Measurements from ENCODE around the gene ITIH1. TPM values are rescaled to one million over a fixed set of nuclear protein-coding genes. Genes with fewer than 3 reads are reported as not detected.

The ITIH1 gene
- total RNA-seq, 4 donors from 2014 or later, result 0.39 TPM; not detected in 3

DNA sequence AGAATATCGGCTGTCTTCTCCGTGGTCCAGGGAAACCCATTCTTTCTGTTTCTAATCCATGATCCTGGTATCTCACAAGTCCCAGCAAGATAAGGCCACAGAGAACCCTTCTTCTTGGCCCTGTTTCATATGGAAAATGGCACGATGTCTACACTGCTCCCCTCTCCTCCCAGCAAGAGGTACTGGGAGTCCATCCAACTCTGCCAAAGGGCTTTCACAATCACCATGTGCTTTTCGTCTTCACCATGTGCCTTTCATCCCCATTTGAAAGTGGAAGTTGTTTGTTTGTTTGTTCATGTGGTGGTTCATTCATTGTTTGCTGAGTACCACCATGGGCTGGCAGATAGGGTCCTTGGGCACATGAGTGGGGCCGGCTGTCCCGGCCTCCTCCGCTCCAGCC, 22.7 kb downstream of the ITIH1 start:
- 64 to 72% methylated on average over 7 of the region's 7 CpGs for WGBS, 2 donors
- intact Hi-C loops (cut with DNase I; ENCODE audit: low total_unique reads), result no loop called here
- no peak for DNase-seq (ENCODE audit: low spot score in 2 of 2)
- H3K4me3 ChIP-seq (ENCODE audit: low read depth, poor library complexity, severe bottlenecking), result no peak overlapping the region
- no peak for TF ChIP-seq POLR2A (IDR thresholded peaks at IDR 0.05)
- TF ChIP-seq, protein P1, sequence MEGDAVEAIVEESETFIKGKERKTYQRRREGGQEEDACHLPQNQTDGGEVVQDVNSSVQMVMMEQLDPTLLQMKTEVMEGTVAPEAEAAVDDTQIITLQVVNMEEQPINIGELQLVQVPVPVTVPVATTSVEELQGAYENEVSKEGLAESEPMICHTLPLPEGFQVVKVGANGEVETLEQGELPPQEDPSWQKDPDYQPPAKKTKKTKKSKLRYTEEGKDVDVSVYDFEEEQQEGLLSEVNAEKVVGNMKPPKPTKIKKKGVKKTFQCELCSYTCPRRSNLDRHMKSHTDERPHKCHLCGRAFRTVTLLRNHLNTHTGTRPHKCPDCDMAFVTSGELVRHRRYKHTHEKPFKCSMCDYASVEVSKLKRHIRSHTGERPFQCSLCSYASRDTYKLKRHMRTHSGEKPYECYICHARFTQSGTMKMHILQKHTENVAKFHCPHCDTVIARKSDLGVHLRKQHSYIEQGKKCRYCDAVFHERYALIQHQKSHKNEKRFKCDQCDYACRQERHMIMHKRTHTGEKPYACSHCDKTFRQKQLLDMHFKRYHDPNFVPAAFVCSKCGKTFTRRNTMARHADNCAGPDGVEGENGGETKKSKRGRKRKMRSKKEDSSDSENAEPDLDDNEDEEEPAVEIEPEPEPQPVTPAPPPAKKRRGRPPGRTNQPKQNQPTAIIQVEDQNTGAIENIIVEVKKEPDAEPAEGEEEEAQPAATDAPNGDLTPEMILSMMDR (IDR thresholded peaks at IDR 0.05), result no peak

DNA sequence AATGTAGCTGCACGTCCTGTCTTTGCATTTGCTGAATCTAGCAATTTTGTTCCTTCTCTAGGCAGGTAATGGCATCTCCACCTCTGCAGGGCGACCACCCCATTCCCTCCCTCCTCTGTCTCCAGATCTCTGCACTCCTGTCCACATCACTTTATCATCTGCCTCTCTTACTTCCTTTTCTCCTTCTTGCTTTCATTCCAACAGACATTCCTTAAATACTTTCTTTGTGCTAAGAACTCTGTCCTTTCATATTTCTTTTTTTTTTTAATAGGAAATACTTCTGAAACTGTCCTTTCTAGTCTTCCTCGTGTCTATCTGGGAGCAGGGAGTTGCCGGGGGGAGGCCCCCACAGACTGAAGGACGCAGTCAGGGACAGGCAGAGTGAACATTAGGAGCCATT, 24.4 kb downstream of the ITIH1 start:
- WGBS, 2 donors, result 53 to 59% methylated on average over 5 of the region's 5 CpGs
- H3K4me3 ChIP-seq (ENCODE audit: low read depth, poor library complexity, severe bottlenecking), result no peak overlapping the region
- intact Hi-C loops (cut with DNase I; ENCODE audit: low total_unique reads), result no loop called here
- TF ChIP-seq POLR2A (IDR thresholded peaks at IDR 0.05), result no peak
- TF ChIP-seq, protein P1 (IDR thresholded peaks at IDR 0.05), result no peak
- no peak for DNase-seq (ENCODE audit: low spot score in 2 of 2)

DNA sequence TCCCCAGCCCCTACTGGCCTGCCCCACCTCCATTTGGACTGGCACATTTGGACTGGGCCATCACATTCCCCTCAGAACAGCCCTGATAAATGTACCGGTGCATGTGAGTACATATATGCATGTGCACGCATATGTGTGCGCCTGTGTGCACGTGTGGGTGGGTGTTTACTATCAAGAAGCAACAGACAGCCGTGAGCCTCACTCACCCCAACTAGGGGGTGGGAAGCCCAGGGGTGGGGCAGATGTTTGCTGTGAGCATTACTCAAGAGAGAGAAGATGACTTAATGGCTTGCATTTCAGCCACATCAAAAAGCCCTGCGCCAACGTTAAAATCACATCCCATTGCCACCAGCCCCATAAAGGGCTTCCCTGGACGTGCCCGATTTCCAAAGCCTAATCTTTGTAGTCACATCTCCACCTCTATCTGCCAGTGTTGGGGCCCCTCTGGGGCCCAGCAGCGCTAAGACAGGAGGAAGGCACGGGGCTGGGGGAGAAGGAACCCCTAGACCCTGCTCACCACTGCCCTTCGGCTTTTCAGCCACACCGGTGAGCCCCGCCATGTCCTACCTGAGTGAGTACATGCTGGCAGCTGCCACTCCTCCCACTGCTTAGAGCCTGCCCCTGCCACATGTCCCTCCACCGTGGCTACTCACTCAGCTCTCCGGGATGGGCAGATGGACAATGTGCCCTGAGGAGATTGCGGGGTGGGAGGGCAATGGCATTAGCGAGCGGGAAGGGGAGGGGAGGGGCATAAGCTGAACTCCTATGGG, 28.1 kb downstream of the ITIH1 start:
- no peak for DNase-seq (ENCODE audit: low spot score in 2 of 2)
- no peak for TF ChIP-seq POLR2A (IDR thresholded peaks at IDR 0.05)
- TF ChIP-seq, protein P1 (IDR thresholded peaks at IDR 0.05), result no peak
- intact Hi-C loops (cut with DNase I; ENCODE audit: low total_unique reads), result no loop called here
- H3K4me3 ChIP-seq (ENCODE audit: low read depth, poor library complexity, severe bottlenecking), result no peak overlapping the region
- WGBS, 2 donors, result 76 to 77% methylated on average over 19 of the region's 19 CpGs

DNA sequence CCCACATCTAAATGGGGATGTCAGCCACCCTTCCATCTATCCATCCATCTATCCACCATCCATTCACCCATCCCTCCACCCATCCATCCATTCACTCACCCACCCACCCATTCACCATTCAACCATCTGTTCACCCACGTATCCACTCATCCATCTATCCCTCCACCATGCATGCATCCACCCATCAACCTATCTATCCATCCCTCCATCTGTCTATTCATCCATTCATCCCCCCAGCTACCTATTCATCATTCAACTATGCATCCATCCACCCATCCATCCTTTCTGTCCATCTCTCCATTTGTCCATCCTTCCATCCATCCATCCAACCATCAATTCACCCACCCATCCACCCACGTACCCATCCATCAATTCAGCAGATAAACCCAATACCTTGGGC, 31.8 kb downstream of the ITIH1 start:
- WGBS, 2 donors, result 73 to 86% methylated on average over 2 of the region's 2 CpGs
- TF ChIP-seq, protein P1 (IDR thresholded peaks at IDR 0.05), result no peak
- TF ChIP-seq POLR2A (IDR thresholded peaks at IDR 0.05), result no peak
- DNase-seq (ENCODE audit: low spot score in 2 of 2), result no peak
- intact Hi-C loops (cut with DNase I; ENCODE audit: low total_unique reads), result no loop called here
- no peak overlapping the region for H3K4me3 ChIP-seq (ENCODE audit: low read depth, poor library complexity, severe bottlenecking)

DNA sequence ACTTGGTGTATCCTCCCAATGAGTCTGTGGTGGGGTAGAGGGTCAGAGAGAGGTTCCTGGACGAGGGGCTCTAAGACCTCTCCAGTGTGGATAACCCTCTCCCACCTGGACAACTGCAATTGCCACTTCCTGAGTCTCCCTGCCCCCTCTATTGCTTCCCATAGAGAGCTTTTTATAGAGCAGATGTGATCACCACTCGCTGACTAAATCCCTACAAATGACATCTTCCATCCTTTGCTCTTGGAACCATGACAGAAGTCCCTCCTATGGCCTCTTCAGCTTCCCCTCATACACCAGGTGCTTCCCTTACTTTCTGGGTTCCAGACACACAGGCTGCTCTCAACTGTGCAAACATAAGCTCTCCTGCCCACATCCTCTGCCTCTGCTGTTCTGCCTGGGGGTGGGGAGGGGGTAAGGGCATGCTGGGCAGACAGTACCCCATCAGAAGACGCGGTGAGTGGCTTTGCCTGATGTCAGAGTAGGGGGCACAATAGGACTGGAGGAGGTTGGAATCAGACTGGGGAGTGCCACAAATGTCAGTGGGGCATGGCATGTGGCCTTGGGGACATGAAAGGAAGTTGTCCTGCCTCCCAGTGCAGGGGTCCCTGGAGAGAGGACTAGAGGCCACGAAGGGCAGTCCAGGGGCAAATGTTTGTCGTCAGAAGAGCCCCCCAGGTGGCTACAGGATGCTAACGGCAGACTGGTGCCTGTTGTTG, 32.4 kb downstream of the ITIH1 start:
- intact Hi-C loops (cut with DNase I; ENCODE audit: low total_unique reads), result no loop called here
- DNase-seq (ENCODE audit: low spot score in 2 of 2), result no peak
- TF ChIP-seq, protein P1 (IDR thresholded peaks at IDR 0.05), result no peak
- TF ChIP-seq POLR2A (IDR thresholded peaks at IDR 0.05), result no peak
- WGBS, 2 donors, result 67 to 68% methylated on average over 7 of the region's 7 CpGs
- H3K4me3 ChIP-seq (ENCODE audit: low read depth, poor library complexity, severe bottlenecking), result no peak overlapping the region
